EH (cell line): ENCODE measurements around the gene TMEM95.

Experiments used
- DNase-seq: peaks from one replicate; pipeline ENCODE4 v3.0.0-alpha.2; 2015; ENCODE audit warnings: low read depth

TMEM95 gene, protein sequence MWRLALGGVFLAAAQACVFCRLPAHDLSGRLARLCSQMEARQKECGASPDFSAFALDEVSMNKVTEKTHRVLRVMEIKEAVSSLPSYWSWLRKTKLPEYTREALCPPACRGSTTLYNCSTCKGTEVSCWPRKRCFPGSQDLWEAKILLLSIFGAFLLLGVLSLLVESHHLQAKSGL

DNA sequence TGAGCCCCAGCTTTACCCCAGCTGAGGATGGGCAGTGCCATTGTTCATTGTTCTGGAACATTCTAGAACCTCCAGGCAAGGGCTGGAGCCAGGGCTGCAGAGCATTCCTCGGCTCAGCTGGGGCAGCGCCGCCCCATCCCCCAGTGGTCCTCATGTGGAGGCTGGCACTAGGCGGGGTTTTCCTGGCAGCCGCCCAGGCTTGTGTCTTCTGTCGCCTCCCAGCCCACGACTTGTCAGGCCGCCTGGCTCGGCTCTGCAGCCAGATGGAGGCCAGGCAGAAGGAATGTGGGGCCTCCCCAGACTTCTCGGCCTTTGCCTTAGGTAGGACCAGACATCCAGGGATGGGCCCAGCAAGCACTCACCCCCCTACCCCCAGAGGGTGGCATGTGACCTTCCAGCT lies at the start of gene TMEM95:
Gene TMEM95 (plus strand): TSS at position 104 of the 400 bp plus-strand sequence. CDS start 49 bp downstream, at position 153.
- DNase-seq, result peak; percentile 63

DNA sequence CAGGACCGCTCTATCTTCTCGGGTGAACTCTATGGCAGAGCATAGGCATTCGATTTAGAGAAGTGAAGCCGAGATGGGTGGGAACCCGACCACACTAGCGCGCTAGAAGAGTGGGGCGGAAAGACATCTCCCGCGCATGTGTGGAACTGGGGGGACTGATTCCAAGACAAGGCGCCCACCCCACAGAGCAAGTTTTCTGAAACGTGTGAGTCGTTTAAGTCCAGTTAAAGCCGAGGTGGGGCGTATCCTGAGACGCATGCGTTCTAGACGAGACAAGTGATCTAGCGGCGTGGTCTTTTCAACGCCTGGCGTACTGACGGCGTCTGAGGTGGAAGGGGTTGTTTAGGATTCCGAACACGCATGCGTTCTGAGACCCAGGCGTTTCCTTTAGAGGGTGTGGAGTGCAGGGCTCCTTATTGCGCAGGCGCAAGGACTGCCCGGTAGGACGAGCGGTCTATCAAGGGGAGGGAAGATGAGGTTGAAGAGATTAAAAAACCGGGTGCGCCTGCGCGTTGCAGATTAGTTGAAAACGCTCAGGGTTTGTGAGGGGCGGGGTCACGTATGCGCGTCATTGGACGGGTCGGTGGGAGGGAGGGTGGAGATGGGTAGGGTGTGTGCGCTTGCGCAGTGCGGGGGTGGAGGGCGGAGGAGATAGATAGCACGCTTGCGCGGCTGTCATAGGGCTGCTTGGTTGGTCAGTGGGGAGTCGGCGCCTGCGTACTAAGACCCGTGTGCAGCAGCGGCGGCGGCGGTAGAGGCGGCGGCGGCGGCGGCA lies 47.9 kb upstream of the TMEM95 start, which contains the start of gene EIF5A:
Gene EIF5A (plus strand): TSS at position 718 of the 775 bp plus-strand sequence. CDS start 2,008 bp downstream, outside the sequence.
- DNase-seq, result peak; percentile 100

GRCh38 chr17:7307686-7308624 lies 47.0 kb upstream of the TMEM95 start:
- peak; percentile 44 for DNase-seq

- DNase-seq, result peak; percentile 88
Measured at GRCh38 chr17:7308625-7309433, 46.1 kb upstream of the TMEM95 start.

GRCh38 chr17:7309628-7310027 lies 45.3 kb upstream of the TMEM95 start:
- DNase-seq, result no peak

- no peak for DNase-seq
Measured at GRCh38 chr17:7311110-7311705, 43.7 kb upstream of the TMEM95 start.

DNA sequence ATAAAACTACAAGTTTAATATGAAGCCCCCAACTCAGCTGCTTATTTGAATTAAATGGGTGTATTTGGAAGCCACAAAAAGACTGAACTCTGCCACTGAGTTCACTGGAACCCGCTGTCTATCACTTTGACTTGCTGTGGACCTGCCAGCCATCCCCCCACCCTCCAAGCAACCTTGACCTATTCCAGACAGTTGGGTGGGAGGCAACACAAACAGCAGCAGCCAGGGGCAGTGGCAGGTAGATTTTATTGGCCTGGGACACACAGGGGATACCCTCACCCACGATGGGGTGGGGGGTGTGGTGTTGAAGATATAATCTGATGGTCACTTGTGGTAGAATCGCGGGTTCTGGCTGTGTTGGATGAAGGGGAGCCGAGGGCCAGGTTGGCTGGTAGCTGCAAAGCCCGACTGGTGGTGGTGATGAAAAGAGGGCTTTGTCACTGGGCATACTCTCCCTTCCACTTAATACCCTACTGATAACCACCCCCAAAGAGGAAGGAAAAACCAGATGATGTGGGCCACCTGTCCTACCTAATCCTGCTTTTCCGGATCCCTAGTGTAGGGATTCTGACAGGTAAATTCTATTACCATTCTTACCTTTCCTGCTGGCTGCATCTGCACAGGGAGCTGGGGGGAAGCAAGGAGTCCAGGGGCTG lies 42.4 kb upstream of the TMEM95 start:
- no peak for DNase-seq

GRCh38 chr17:7313088-7313889 lies 41.7 kb upstream of the TMEM95 start:
- DNase-seq, result no peak

DNA sequence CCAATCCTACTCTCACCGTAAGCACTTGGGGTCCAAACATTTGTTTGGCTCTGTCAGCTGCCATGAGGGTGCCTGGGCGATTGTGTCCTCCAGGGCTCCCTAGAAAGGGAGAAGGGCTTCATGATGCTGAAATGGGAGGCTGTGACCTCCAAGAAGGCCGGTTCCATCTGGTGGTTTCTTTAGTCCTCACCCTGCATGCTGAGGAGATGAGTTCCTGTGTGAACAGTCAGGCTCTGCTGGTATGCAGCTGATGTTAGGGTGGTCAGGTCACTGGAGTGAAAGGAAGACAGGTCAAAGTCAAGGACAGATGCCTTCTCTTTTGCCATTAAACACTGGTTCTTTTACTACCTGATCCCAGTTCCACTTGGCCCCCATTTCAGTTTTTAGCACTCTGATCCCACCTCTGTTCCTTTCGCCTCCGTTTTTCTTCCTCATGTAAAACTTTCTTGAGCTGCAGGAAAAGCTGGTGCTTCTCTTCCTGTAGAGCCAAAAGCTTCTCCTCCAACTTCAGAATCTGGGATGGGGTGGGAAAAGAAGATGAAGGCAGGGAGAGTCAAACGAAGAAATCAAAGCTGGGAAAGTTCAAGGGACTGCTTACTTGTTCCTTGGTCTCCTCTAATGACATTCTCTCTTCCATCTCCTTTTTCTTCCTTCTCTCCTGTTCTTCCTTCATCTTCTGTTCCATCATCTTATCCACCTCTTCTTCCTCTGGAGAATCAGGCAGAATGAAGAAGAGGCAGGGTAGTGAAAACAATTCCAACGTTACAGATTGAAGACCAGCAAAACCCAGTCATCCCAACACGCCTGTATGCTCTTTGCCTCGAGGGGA lies 40.9 kb upstream of the TMEM95 start:
- DNase-seq, result peak; percentile 49

DNA sequence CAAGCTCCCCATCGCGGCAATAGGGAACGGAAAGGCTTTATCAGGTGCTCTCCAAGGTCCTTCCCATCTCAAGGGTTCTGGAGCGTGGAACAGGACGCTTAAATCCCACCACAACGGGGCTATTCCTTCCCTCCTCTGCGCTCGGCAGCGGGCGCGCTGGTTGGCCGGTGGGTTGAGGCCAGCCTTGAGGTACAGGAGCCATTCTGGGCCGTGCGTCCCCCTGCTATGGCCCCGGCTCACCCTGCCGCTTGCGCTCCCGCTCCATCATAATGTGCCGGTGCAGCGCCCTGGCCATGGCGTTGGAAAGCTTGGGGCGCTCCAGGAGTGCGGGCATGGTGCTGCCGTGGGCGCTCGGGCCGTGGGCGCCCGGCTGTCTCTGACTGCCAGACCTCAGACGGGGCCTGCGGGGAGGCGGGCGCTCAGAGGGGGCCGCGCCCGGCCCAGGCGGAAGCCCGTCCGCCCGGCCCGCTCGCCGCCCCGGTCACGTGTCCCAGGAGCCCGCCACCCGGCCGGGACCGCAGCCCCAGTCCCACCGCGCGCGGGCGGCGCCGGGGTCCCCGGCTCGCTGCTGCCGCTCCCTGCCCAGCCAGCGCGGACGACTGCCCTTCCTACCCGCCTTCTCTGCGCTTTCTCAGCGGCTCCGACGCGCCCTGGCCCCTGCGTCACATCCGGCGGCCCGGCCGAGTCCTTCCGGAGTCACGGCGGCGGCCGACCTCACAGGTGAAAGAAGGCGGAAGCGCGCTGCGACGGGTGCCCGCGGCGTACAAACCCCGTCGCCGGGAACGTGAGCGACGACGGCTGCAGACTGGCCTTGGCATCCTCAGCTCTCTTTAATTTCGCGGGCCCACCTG lies 40.0 kb upstream of the TMEM95 start, which contains the start of gene GPS2:
Gene GPS2 (minus strand): TSS at position 642 of the 851 bp plus-strand sequence. CDS start 308 bp downstream, at position 334.
- DNase-seq, result peak; percentile 82

- DNase-seq, result no peak
Measured at GRCh38 chr17:7315570-7316235, 39.3 kb upstream of the TMEM95 start.

GRCh38 chr17:7317161-7317803 lies 37.7 kb upstream of the TMEM95 start:
- DNase-seq, result no peak

GRCh38 chr17:7318121-7318860 lies 36.7 kb upstream of the TMEM95 start:
- DNase-seq, result no peak

- DNase-seq, result no peak
Measured at GRCh38 chr17:7321466-7321865, 33.5 kb upstream of the TMEM95 start.

- no peak for DNase-seq
Measured at GRCh38 chr17:7322520-7323194, 32.3 kb upstream of the TMEM95 start.
